ENCODE data around the gene CLEC4M. TPM values are rescaled to one million over a fixed set of nuclear protein-coding genes. Genes with fewer than 3 reads are reported as not detected.

Gene CLEC4M, protein sequence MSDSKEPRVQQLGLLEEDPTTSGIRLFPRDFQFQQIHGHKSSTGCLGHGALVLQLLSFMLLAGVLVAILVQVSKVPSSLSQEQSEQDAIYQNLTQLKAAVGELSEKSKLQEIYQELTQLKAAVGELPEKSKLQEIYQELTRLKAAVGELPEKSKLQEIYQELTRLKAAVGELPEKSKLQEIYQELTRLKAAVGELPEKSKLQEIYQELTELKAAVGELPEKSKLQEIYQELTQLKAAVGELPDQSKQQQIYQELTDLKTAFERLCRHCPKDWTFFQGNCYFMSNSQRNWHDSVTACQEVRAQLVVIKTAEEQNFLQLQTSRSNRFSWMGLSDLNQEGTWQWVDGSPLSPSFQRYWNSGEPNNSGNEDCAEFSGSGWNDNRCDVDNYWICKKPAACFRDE
- not detected for total RNA-seq

DNA sequence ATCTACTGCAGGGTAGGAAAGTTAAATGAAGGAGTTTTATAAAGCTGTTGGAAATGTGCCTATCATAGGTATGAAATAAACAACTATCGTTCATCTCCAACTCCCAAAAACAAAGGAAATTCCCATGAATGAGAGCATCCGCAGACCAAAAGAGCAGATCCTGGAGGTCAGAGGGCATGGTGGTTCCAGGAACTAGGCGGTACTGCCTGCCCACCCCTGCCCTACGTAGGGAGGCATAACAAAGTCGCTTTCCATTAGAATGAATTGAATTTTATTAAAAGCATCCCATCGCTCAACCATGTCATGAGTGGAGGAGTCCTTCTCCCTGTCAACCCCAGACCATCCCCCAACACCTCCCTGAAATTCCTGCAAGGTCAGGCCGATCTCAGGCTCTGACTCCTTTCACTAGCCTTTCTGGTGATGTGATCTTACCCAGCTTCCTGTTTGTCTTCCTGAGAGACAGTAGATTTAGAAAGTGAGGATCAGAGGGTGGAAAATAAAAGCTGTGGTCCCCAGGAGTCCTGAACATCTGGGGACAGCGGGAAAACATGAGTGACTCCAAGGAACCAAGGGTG, at the start of gene CLEC4M:
Gene CLEC4M, plus strand, starts transcription at position 525 of the 575 bp plus-strand sequence. Its CDS starts 24 bp downstream, at position 549.
- H3K27me3 ChIP-seq, result no peaks in the 10 kb centered on the region
- H3K27ac ChIP-seq, result no peak within 1 kb of the TSS
- H3K36me3 ChIP-seq, result no peaks in the 10 kb centered on the region
- H3K4me3 ChIP-seq, result no peak within 1 kb of the TSS
- no peak for DNase-seq (ENCODE audit: extremely low spot score in 2 of 2)
- no peaks in the 10 kb centered on the region for H3K4me1 ChIP-seq
- no peak for TF ChIP-seq POLR2AphosphoS5 (IDR thresholded peaks at IDR 0.05; ENCODE audit: insufficient read depth in 1 of 2, low read depth in 1 of 2)
- TF ChIP-seq, protein P1, sequence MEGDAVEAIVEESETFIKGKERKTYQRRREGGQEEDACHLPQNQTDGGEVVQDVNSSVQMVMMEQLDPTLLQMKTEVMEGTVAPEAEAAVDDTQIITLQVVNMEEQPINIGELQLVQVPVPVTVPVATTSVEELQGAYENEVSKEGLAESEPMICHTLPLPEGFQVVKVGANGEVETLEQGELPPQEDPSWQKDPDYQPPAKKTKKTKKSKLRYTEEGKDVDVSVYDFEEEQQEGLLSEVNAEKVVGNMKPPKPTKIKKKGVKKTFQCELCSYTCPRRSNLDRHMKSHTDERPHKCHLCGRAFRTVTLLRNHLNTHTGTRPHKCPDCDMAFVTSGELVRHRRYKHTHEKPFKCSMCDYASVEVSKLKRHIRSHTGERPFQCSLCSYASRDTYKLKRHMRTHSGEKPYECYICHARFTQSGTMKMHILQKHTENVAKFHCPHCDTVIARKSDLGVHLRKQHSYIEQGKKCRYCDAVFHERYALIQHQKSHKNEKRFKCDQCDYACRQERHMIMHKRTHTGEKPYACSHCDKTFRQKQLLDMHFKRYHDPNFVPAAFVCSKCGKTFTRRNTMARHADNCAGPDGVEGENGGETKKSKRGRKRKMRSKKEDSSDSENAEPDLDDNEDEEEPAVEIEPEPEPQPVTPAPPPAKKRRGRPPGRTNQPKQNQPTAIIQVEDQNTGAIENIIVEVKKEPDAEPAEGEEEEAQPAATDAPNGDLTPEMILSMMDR (IDR thresholded peaks at IDR 0.05), result no peak
- no peak for TF ChIP-seq POLR2A (IDR thresholded peaks at IDR 0.05)
- H3K9me3 ChIP-seq, result no peaks in the 10 kb centered on the region
- intact Hi-C loops (cut with DNase I), result no loop called here

DNA sequence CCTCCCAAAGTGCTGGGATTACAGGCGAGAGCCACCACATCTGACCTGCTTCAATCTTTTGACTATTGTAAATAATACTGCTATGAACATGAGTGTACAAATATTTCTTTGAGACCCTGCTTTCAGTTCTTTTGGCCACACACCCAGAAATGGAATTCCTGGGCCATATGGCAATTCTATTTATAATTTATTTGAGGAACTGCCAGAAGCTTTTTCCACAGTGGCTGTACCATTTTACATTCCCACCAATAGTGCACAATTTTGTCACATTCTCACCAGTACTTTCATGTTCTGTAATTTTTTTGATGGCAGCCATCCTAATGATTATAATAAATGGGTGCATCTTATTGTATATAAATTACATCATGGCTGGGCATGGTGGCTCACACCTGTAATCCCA, 47.4 kb upstream of the CLEC4M start:
- Histone ChIP-seq H3K9me3 (no peaks in the 10 kb centered on the region), H3K27ac (no peak overlapping the region), H3K4me3 (no peak overlapping the region), H3K4me1 (no peaks in the 10 kb centered on the region), H3K27me3 (no peaks in the 10 kb centered on the region), H3K36me3 (no peaks in the 10 kb centered on the region)
- intact Hi-C loops (cut with DNase I), result no loop called here
- TF ChIP-seq, protein P1 (IDR thresholded peaks at IDR 0.05), result no peak
- no peak for TF ChIP-seq POLR2AphosphoS5 (IDR thresholded peaks at IDR 0.05; ENCODE audit: insufficient read depth in 1 of 2, low read depth in 1 of 2)
- no peak for TF ChIP-seq POLR2A (IDR thresholded peaks at IDR 0.05)
- no peak for DNase-seq (ENCODE audit: extremely low spot score in 2 of 2)

DNA sequence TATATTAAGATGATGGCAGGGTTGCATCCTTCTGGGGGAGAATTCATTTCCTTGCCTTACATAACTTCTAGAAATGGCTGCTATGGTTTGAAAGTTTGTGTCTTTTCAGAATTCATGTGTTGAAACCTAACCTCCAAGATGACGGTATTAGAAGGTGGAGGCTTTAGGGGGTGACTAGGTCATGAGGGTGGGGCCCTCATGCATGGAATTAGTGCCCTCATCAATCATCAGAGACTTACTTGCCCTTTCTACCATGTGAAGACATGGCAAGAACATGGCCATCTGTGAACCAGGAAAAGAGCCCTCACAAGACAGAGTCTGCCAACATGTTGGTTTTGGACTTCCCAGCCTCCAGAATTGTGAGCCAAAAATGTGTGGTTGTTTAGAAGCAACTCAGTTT, 46.3 kb upstream of the CLEC4M start:
- Histone ChIP-seq H3K27me3 (no peaks in the 10 kb centered on the region), H3K4me1 (no peaks in the 10 kb centered on the region), H3K36me3 (no peaks in the 10 kb centered on the region), H3K9me3 (no peaks in the 10 kb centered on the region), H3K27ac (no peak overlapping the region), H3K4me3 (no peak overlapping the region)
- TF ChIP-seq POLR2AphosphoS5 (IDR thresholded peaks at IDR 0.05; ENCODE audit: insufficient read depth in 1 of 2, low read depth in 1 of 2) (no peak), POLR2A (IDR thresholded peaks at IDR 0.05) (no peak)
- TF ChIP-seq, protein P1 (IDR thresholded peaks at IDR 0.05), result no peak
- no peak for DNase-seq (ENCODE audit: extremely low spot score in 2 of 2)
- intact Hi-C loops (cut with DNase I), result no loop called here

DNA sequence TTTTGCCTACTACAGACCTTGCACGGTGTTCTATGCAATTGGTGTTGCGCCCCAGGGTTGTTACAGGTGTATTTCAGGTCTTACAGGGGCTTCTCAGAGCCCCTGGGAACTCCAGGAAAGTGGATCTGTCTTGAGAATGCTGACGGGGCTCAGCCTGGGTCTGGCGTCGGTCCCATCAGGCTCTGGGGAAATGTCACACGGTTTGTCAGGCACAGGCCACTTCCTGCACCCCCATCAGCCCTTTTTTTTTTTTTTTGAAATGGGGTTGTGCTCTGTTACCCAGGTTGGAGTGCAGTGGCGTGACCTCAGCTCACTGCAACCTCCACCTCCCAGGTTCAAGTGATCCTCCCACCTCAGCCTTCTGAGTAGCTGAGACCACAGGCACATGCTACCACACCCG, 44.4 kb upstream of the CLEC4M start:
- Histone ChIP-seq H3K27ac (no peak overlapping the region), H3K4me1 (no peaks in the 10 kb centered on the region), H3K4me3 (no peak overlapping the region), H3K36me3 (no peaks in the 10 kb centered on the region), H3K27me3 (no peaks in the 10 kb centered on the region), H3K9me3 (no peaks in the 10 kb centered on the region)
- TF ChIP-seq, protein P1 (IDR thresholded peaks at IDR 0.05), result no peak
- TF ChIP-seq POLR2A (IDR thresholded peaks at IDR 0.05), result no peak
- TF ChIP-seq POLR2AphosphoS5 (IDR thresholded peaks at IDR 0.05; ENCODE audit: insufficient read depth in 1 of 2, low read depth in 1 of 2), result no peak
- DNase-seq (ENCODE audit: extremely low spot score in 2 of 2), result no peak
- intact Hi-C loops (cut with DNase I), result no loop called here

DNA sequence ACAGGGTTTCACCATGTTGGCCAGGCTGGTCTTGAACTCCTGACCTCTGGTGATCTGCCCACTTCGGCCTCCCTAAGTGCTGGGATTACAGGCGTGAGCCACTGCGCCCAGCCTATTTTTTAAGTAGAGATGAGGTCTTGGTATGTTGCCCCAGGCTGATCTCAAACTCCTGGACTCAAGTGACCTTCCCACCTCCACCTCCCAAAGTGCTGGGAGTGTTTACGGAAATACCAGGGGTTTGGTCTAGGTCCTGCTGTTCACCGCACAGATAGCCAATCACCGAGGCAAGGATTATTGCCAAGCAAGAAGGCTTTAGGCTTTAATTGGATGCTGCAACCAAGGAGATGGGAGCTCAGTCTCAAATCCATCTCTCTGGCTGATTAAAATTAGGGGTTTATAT, 42.7 kb upstream of the CLEC4M start:
- intact Hi-C loops (cut with DNase I), result no loop called here
- Histone ChIP-seq H3K4me3 (no peak overlapping the region), H3K4me1 (no peaks in the 10 kb centered on the region), H3K9me3 (no peaks in the 10 kb centered on the region), H3K27ac (no peak overlapping the region), H3K36me3 (no peaks in the 10 kb centered on the region), H3K27me3 (no peaks in the 10 kb centered on the region)
- DNase-seq (ENCODE audit: extremely low spot score in 2 of 2), result no peak
- TF ChIP-seq, protein P1 (IDR thresholded peaks at IDR 0.05), result no peak
- no peak for TF ChIP-seq POLR2AphosphoS5 (IDR thresholded peaks at IDR 0.05; ENCODE audit: insufficient read depth in 1 of 2, low read depth in 1 of 2)
- no peak for TF ChIP-seq POLR2A (IDR thresholded peaks at IDR 0.05)

Data from vagina (tissue), 2 donors.